GM21526 (cell line): ENCODE data around the gene FHL5.
"Not testable (repeated sequence)": the region's sequence is repeated elsewhere in the genome, so short reads cannot be mapped to it uniquely, and the experiment has no call there.

Experiments
- ATAC-seq: cut with Tn5 transposase; IDR thresholded peaks from one replicate; pipeline ENCODE4 v1.9.1; 2021; ENCODE audit warnings: moderate library complexity; ENCODE audit not compliant: unreplicated experiment, low FRiP score

The FHL5 gene, protein sequence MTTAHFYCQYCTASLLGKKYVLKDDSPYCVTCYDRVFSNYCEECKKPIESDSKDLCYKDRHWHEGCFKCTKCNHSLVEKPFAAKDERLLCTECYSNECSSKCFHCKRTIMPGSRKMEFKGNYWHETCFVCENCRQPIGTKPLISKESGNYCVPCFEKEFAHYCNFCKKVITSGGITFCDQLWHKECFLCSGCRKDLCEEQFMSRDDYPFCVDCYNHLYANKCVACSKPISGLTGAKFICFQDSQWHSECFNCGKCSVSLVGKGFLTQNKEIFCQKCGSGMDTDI

DNA sequence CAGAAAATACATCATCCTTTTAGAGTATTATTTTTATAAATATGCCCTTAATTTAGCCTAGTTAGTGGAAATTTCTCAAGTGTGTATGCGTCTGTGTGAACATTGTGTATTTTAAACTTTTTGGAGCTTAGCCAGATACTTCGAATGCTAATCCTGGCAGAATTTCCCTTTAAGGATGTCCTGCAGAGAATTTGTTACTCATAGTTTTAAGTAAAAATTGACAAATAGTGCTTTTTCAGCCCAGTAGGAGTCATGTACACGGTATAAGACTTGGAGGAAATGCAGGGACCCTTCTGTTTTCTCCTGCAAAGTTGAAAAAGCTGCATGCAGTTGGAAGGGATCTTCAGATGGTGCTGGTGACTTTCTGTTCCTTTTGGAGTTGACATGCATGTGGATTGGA is at the start of gene FHL5:
Gene FHL5, plus strand, starts transcription at position 243 of the 400 bp plus-strand sequence. CDS start 40,486 bp downstream, outside the sequence.
- ATAC-seq = no peak

DNA sequence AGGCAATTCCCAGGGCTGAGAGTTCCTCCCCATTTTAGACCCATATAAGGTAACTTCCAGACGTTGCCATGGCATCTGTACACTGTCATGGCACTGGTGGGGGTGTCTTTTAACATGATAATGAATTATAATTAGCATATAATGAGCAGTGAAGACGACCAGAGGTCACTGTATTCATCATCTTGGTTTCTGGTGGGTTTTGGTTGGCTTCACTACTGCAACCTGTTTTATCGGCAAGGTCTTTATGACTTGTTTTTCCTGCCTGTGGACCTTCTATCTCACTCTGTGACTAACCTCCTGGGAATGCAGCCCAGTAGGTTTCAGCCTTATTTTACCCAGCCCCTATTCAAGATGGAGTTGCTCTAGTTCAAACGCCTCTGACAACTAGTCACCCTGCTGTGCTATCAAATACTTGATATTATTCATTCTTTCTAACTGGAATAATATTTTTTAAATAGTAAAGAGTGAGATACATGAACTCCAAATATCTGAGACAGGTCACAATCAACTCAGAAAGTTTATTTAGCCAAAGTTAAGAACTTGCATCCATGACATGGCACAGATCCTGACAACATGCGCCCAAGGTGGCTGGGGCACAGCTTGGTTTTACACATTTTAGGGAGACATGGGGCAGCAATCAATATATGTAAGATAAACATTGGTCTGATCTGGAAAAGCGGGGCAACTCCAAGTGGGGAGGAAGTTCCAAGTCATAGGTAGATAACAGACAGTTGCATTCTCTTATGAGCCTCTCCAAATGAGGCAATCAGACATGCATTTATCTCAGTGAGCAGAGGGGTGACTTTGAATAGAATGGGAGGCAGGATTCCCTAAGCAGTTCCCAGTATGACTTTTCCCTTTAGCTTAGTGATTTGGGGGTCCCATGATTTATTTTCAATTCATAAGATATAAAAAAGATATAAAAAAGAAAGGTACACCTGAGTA is 42.5 kb upstream of the FHL5 start:
- no peak for ATAC-seq

DNA sequence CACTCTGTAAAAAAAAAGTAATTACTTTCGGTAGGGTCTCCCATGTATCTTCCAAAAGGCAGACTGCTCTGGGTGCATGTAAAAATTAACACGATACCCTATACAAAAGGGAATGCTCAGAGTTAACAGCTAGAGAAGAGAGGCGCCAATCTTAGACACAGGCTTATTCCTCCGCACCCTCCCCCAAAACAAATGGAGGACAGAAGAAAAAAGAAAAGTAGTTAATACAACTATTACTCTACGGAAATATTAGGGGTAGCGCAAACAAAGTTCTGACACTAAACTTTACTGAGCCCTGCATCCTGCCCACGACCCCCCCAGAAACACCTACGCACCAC is 41.7 kb upstream of the FHL5 start:
- peak; percentile 23 for ATAC-seq

DNA sequence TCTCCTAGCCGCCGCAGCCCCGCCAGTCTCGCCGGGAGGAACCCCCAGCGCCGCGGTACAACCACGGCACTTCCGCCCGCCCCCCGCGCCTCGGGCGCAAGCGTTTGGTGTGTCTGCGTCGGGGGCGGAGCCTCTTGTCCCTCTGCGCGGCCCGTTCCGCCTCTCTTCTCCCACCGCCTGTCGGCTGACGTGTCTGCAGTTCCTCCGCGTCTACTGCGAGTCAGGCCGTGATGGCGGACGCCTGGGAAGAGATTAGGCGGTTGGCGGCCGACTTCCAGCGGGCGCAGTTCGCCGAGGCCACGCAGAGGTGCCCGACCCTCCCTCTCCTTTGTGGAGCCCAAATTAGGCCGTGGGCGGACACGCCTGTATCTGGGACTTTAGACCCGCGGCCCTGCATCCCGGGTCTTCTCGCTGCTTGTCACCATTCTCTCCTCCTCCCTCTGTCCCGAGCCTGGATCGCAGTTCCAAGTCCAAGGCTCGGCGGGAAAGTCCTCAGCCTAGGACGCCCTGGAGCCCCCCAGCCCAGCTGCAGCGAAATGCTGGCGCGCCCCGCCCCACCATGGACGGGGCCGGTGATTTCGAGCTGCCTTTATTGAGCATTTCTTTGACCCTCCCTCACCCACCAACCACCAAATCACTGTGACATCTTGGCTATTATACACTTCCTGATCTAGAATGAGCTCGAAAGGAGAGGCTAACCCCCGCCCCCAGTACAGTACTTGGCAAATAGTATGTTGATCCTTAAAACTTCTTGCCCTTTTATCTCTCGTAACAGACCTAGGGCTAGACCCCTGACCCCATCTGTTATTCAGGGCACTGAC is 41.1 kb upstream of the FHL5 start, which contains the start of gene UFL1:
Gene UFL1, plus strand, starts transcription at position 163 of the 821 bp plus-strand sequence. Its CDS starts 68 bp downstream, at position 231.
- peak; percentile 98 for ATAC-seq

DNA sequence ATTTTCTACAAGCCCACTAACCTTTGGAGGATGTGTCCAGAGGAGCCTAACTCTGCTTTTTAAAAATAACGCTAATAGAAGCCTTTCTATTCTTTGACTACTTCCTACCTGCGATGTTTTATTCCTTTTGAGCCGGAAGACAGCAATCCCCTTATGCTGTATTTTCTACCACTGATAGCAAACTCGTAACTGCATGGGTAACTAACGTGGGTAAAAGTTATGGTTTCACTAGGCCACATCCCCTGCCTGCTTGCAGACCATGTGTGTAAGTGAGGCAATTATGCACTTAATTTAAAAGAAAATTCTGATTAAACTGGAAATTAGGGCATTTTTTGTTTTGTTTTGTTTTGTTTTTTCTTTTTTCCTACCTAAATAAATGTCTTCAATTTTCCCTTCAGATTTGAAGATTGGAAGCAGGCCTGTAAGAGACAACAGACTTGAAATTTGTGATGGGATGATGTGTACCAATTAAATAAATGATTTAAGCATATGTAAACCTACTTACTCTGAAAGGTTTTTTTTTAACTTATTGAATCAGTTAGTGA is 40.4 kb upstream of the FHL5 start:
- ATAC-seq = peak; percentile 27

DNA sequence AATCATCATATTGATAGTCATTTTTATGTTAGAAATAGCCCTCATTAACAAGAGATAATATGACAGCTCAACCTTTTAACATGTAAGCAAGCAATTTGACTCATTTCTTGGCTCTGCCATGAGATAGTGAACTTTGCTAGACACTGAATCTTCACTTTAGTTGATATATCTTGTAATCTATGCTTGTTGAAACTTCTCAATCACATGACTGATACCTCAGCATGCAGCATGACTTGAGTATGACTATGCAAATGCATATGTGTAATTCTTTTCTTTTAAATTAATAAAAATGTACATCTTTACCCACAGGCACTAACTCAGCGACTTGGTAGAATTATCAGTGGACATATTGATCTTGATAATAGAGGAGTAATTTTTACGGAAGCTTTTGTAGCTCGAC is 34.7 kb upstream of the FHL5 start:
- ATAC-seq = no peak

DNA sequence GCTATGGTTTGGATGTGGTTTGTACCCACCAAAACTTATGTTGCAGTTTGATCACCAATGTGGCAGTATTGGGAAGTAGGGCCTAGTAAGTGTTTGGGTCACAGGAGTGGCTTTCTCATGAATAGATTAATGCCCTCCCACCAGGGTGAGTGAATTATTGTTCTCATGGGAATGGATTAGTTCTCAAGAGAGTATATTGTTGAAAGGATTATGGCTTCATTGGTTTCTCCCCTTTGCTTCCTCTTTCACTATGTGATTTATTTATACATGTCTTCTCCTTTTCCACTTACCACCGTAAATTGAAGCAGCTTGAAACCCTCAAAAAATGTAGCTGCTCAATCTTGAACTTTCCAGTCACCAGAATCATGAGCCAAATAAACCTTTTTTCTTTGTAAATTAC is 30.5 kb upstream of the FHL5 start:
- ATAC-seq = no peak

DNA sequence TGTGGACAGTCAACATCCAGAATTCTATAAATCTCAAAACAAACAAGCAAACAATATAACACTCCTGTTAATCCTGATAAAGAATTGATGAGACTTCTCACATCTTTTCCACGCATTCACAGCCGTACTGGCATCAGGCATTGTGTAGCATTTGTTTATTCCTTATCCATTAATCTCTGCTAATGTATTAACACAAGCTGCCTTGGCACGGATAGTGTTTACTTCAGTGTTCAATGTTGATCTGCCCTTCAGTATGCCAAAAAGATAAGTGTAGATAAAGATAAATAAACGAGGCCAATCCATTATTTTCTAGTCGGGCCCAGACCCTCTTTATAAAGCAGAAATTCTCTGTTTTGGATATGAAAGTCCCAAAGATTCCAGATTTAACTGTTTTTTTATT is 25.2 kb upstream of the FHL5 start:
- no peak for ATAC-seq

DNA sequence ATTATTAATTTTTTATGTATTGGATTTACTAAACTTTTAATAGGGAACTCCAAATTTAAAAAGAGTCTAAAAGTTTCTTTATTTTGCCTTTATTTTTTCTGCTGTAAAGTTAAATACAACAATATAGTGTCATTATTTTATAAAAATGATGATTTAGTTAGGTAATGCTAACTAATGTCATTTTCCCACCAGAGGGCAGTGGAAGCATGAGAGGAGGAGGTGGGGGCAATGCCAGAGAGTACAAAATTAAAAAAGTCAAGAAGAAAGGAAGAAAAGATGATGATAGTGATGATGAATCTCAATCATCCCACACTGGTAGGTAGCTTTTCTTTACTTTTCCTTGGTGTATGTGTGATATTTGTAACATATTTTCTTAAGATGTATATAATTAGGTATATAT is 20.2 kb upstream of the FHL5 start:
- ATAC-seq = peak; percentile 73

DNA sequence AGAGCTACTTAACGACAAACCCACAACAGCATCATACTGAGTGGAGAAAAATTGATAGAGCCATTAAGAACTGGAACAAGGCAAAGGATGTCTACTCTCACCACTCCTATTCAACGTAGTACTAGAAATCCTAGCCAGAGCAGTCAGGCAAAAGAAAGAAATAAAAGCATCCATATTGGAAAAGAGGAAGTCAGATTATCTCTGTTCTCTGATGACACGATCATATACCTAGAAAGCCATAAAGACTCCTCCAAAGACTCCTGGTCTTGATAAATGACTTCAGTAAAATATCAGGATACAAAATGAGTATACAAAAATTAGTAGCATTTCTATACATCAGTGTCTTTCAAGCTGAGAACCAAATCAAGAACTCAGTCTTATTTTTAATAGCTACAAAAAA is 17.0 kb upstream of the FHL5 start:
- no peak for ATAC-seq

DNA sequence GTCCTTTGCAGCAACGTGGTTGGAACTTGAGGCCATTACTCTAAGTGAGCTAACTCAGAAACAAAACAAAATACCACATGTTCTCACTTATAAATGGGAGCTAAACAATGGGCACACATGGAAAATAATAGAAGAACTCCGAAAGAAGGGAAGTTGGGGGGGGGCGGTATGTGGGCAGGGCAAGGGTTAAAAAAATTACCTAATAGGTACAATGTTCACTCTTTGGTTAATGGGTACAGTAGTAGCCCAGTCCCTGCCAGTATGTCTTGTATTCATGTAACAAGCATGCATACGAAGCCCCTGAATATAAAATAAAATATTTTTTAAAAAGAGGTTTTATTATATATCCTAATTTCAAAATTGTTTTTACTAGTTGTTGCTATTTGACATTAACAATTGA is 15.3 kb upstream of the FHL5 start:
- no peak for ATAC-seq

DNA sequence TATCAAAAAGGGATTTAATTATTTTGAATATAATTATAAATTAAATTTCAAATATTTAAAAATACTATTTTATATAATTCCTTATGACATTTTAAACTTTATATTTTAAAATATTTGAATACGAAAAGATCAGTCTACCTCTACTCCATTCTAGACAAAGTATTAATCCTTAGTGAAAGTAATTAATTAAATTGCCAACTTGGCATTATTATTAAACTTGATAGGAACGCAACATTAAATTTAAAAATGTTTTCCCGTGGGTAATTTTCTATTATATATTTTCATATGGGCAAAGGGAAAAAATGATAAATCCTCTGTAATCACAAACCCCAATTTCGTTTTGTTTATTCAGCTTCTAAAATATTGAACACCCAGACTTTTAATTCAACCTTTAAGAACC is 8.4 kb upstream of the FHL5 start:
- no peak for ATAC-seq

DNA sequence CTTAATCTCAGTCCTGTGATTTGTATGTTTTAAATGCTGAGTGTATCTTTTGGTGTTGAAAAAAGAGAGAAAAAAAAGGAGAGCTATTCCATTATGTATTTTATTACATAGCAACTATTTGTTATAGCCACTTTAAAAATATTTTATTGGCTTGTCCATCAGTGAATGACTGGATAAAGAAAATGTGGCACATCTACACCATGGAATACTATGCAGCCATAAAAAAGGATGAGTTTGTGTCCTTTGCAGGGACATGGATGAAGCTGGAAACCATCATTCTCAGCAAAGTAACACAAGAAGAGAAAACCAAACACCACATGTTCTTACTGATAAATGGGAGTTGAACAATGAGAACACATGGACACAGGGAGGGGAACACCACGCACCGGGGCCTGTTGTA is 3.2 kb upstream of the FHL5 start:
- ATAC-seq = not testable (repeated sequence)

DNA sequence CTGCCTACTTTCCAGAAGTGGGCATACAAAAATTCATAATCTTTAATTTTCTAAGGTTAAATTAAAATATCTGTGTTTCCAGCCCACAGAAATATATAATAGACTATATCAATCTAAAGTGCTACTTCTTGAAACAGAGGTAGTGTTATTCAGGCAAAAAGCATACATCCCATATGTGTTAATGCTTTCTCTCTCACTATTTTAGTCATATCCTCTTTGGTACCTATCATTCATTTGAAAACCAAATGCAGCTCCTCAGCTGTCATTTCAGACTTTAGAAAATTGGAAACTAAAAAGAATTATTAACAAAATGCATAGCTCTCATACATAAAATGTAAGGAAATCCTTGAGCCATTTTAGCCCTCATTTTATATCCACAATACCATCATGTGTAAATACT is 925 bp downstream of the FHL5 start:
- no peak for ATAC-seq

DNA sequence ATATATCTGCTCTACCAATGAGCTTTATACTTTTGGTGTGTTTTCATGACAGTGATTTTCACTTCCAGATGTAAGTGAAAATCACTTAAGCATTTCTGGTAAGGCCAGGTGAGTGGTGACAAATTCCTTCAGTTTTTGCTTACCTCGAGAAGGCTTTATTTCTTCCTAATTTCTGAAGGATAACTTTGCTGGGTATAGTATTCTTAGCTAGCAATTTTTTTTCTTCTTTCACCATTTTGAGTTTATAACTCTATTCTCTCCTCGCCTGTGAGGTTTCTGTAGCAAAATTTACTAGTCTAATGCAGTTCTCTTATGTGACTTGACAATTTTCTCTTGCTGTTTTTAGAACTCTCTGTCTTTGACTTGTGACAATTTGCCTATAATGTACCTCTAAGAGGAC is 7.1 kb downstream of the FHL5 start:
- ATAC-seq = no peak

DNA sequence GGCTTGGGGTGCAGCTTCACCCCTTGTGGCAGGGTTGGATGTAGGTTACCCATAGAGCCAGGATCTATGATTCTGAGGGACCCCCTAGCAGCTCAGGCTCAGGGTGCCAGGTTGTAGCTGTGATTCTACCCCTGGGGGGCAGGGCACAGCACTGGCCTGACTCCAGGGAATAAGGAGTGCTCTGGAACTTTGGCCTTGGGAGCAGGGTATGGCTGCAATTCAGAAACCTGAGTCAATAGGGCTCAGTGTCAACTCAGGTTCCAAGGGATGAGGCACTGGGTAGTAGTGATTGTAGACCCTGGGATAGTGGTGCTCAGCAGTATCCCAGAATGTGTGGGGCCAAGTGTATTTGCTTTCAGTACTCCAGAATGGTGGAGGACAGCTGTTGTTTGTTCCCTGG is 8.6 kb downstream of the FHL5 start:
- no peak for ATAC-seq

DNA sequence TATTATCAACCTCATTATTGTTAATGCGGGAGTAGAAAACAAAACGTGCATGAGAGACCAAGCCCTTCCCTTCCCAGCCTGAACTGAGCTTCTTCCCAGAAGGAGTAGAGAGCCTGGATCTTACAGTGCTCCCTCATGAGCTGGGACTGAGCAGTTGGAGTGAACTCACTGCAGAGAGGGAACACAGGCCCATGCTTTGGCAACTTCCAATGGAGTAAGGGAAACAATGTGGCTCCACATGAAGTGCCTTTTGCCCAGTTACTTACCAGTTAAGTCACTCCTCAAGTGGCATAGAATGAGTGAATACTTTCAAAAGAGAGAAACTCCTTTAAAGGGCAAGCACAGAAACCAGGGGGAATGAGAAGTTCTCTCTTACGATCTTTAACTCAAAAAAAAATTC is 12.4 kb downstream of the FHL5 start:
- ATAC-seq = no peak

DNA sequence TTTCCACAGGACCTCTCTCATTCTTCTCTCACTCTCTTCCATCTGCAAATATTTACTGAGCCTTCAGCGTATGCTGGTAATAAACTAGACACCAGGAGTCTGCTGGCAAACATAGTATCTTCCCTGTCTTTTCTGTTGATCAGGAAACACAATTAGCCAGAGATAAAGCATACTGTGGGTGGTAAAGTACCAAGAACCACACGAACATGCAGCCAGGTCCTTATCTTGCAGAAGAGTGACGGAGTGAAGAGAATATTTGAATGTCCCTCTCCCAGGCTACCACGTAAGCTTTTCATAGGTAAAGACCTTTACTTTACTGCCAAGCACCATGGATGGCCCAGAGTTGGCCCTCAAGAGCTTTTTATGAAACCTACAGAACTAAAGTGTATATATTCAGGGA is 13.3 kb downstream of the FHL5 start:
- ATAC-seq = no peak

DNA sequence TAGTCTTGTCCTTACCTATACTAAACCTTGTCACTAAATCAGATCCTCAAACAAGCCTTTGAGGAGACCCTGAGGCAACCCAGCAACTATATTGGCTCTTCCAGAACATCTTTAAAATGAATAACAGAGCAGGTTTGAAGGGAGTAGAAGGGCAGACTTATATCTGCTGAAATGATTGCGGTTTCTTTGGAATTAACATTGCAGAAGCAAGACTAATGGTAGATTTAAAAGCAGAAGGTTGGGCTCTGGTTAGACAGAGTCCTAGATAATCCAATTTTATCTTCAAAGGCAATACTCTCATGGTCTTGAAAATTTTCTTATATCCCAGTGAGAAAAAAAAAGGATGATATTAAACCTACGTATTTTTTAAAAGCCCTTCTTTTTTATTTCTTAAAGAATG is 19.1 kb downstream of the FHL5 start:
- ATAC-seq = no peak

DNA sequence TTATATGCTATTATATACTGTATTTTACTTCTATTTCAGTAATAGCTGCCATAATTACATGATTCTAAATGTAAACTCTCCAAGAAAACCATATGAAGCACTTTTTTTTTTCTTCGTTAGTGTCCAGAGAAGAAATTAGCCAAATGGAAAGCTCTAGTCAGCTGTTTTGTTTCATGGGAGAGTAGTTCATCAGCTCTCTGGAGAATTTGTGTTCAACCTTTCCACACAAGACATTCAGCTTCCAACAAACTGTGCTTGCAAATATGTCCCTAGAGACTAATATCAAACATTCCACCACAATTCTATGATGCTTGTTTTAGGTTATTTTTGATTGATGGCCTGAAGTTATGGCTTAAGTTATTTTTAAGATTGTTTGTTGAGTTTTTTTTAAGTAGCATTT is 19.5 kb downstream of the FHL5 start:
- ATAC-seq = no peak

DNA sequence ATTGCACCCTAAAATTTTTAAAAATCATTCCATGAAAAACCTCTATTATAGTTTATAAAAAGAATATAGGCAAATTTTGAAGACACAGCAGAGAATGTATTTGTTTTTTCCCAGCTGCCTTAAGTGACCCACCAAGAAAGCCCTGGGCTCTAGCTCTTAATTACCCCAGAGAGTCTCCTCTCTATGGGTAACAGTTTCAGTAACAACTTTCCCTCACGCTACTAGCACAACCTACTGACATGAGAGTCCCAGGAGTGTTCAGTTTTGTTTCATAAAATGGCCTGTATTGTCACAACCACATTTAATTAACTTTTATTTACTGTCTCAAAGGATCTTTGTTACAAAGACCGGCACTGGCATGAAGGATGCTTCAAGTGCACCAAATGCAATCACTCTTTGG is 41.5 kb downstream of the FHL5 start:
- ATAC-seq = no peak
